Heart right ventricle (tissue), 16 donors: ENCODE data around the gene SIGLEC7. TPM values are rescaled to one million over a fixed set of nuclear protein-coding genes. Genes with fewer than 3 reads are reported as not detected.
A peak's percentile ranks its signal among the peaks of the same experiment; 100 is the strongest.

Experiments used
- ATAC-seq, 8 donors: fragments of 200-7000 bp; cut with Tn5 transposase; one replicate each; pipeline ENCODE4 v1.9.1; 2020; ENCODE audit warnings: mild to moderate bottlenecking in 8 of 8, moderate library complexity in 8 of 8, moderate number of reproducible peaks in 1 of 8
- DNase-seq, 2 donors: peaks; one replicate each; pipeline ENCODE4 v3.0.0-alpha.2; 2020
- H3K27ac ChIP-seq, 10 donors: fragments of 200-600 bp; sonication (generic) in 2 of 10; one replicate each; pipeline versions ENCODE4 v1.5.0 to v1.8.0; 2020 to 2022; ENCODE audit warnings: mild to moderate bottlenecking in 3 of 10
- H3K27me3 ChIP-seq, 7 donors: fragments of 200-600 bp; one replicate each; pipeline ENCODE4 v1.8.0; 2021 to 2022; ENCODE audit warnings: mild to moderate bottlenecking in 2 of 7
- H3K36me3 ChIP-seq, 9 donors: fragments of 200-600 bp; sonication (generic) in 1 of 9; one replicate each; pipeline versions ENCODE4 v1.5.0 to v1.8.0; 2020 to 2022; ENCODE audit warnings: mild to moderate bottlenecking in 2 of 9
- H3K4me1 ChIP-seq, 9 donors: fragments of 200-600 bp; sonication (generic) in 1 of 9; one replicate each; pipeline versions ENCODE4 v1.5.0 to v1.8.0; 2020 to 2022; ENCODE audit warnings: mild to moderate bottlenecking in 4 of 9
- H3K4me3 ChIP-seq, 10 donors: fragments of 200-600 bp; sonication (generic) in 2 of 10; one replicate each; pipeline versions ENCODE4 v1.5.0 to v1.8.0; 2020 to 2022; ENCODE audit warnings: mild to moderate bottlenecking in 7 of 10, moderate library complexity in 2 of 10
- H3K9me3 ChIP-seq, 11 donors: fragments of 200-600 bp in 10 of 11; sonication (generic) in 2 of 11; one replicate each; pipeline versions ENCODE4 v1.5.0 to v1.8.0; 2013 to 2022; ENCODE audit warnings: mild to moderate bottlenecking in 2 of 11, control low read depth in 1 of 11, moderate library complexity in 1 of 11
- WGBS, 2 donors: extraction: QIAGEN DNeasy Blood & Tissue Kit; methylation state at CpG; one replicate each; pipeline ENCODE4 v1.1.7; 2013; ENCODE audit warnings: inconsistent platforms in 1 of 2; 5-methylcytosine and 5-hydroxymethylcytosine counted together
- intact Hi-C, 10 donors: fragments of 100-400 bp; cut with DNase I; formaldehyde crosslinking; loops; one replicate each; pipeline versions ENCODE4 v1.11.1 to v1.14.2; 2022
- polyA plus RNA-seq, 2 donors: library from polyadenylated mRNA; stranded (reverse); fragments of 200-250 nt; gene quantifications; one replicate each; pipeline ENCODE4 v1.2.3, GENCODE V29; 2013
- total RNA-seq, 10 donors: library from RNA; stranded (reverse); fragmentation: NEBNext Ultra II Directional in 3 of 10; extraction: Animal tissue kit (Norgen Biotek cat#: 25700) in 3 of 10; gene quantifications; one replicate each; pipeline versions ENCODE4 v1.2.1 to v1.2.4, GENCODE V29; 2021 to 2023
- TF ChIP-seq, protein P1 (sequence below), 9 donors: fragments of 200-600 bp; sonication (generic) in 2 of 9; IDR thresholded peaks; one replicate each; pipeline versions ENCODE4 v1.5.0 to v1.8.0; 2021 to 2022; ENCODE audit warnings: antibody characterized with exemption in 9 of 9, mild to moderate bottlenecking in 5 of 9, moderate library complexity in 1 of 9
- donor health status: Arrhythmogenic right ventricular cardiomyopathy.
- donor health status: ischemic (EF 13 %, LVEDD 7.1; RV severe dilation, severe dysfunction).
- donor health status: healthy with polysubstance abuse.
- donor health status: DM: no; HTN: yes; CAD: no.
- donor health status: DM: no; HTN: no; CAD: no.
- donor health status: ischemic (EF 25% LVEDD 6.9; RV normal size, moderate dysfunction).
- donor health status: ischemic (EF 25% LVEDD 5.7; RV mildly dilated, moderate dysfunction).
- donor health status: healthy.
- donor health status: DM: yes; HTN: yes; CAD: no.
- donor health status: Ischemic cardiomyopathy.
- donor health status: ischemic (EF 35%, LVEDD 5.7; RV mildly dilated, moderate dysfunction).
- donor health status: nonischemic (EF 11% LVEDD 7.7; RV severe dilation, severe dysfunction).
- donor health status: DM: yes; HTN: yes; CAD: no.
- donor health status: PGD.
- donor health status: ischemic (EF 29% LVEDD 5.4; RV normal size, mild dysfunction).
- donor health status: nonischemic (EF 23%, LVEDD 6.1; RV moderate dilation, normal function).

Gene SIGLEC7
- total and polyA plus RNA-seq, 12 donors = 0.15 to 2.9 (median 0.65) TPM; not detected in 2

DNA sequence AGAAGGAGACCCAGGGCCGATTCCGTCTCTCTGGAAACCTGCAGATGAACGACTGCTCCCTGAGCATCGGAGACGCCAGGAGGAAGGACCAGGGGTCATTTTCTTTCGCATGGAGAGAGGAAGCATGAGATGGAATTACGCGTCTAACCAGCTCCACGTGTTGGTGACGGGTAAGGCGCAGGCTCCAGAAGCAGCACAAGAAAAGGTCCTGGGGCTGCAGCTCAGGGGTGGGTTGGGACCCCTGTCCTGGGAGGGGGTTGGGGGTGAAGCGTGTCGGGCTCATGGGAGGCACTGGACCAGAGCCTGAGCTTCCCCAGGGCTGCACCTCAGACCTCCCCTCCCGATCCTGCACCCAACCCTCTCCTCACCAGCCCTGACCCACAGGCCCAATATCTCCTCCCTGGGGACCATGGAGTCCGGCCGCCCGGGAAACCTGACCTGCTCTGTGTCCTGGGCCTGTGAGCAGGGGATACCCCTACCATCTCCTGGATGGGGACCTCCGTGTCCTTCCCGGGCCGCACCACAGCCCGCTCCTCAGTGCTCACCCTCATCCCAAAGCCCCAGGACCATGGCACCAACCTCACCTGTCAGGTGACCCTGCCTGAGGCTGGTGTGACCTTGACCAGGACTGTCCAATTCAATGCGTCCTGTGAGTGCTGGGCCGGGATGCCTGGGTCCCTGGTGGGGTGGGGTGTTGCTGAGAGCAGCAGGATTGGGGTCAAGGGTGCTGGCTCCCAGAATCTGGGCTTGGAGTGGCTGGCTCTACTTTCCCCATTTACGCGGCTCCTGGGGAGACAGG, 43.2 kb downstream of the SIGLEC7 start:
- ATAC-seq (no peak), DNase-seq (no peak)
- H3K27me3 ChIP-seq = peaks cover 0 to 45% (median 36%) of the 10 kb centered on the region in 7 donors
- H3K4me1 ChIP-seq = peaks cover 0 to 4% (median 0%) of the 10 kb centered on the region in 9 donors
- no peaks in the 10 kb centered on the region for H3K9me3 ChIP-seq
- WGBS, 2 donors = 82 to 83% methylated on average over 25 of the region's 25 CpGs
- H3K4me3 ChIP-seq = no peak overlapping the region
- intact Hi-C loops = no loop called here
- H3K36me3 ChIP-seq = no peaks in the 10 kb centered on the region
- TF ChIP-seq, protein P1, sequence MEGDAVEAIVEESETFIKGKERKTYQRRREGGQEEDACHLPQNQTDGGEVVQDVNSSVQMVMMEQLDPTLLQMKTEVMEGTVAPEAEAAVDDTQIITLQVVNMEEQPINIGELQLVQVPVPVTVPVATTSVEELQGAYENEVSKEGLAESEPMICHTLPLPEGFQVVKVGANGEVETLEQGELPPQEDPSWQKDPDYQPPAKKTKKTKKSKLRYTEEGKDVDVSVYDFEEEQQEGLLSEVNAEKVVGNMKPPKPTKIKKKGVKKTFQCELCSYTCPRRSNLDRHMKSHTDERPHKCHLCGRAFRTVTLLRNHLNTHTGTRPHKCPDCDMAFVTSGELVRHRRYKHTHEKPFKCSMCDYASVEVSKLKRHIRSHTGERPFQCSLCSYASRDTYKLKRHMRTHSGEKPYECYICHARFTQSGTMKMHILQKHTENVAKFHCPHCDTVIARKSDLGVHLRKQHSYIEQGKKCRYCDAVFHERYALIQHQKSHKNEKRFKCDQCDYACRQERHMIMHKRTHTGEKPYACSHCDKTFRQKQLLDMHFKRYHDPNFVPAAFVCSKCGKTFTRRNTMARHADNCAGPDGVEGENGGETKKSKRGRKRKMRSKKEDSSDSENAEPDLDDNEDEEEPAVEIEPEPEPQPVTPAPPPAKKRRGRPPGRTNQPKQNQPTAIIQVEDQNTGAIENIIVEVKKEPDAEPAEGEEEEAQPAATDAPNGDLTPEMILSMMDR (IDR thresholded peaks at IDR 0.05) = no peak
- no peak overlapping the region for H3K27ac ChIP-seq

DNA sequence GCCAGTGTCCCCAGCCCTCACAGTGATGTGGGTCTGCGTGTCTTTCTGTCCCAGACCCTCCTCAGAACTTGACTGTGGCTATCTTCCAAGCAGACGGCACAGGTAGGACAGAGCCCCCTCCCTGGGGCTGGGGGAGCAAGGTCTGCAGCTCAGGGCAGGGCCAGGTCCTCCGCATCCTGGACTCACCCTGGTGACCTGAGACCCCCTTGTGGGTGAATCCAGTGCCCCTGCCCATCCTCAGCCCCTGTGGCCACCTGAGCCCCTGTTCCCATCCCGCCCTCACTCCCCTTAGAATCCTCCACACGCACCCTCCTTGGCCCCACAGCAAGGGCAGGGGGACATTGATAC, 43.7 kb downstream of the SIGLEC7 start:
- DNase-seq (no peak), ATAC-seq (peak in 1 of 8 donors; percentile 22)
- intact Hi-C loops = no loop called here
- Histone ChIP-seq H3K9me3 (no peaks in the 10 kb centered on the region), H3K27ac (no peak overlapping the region), H3K36me3 (no peaks in the 10 kb centered on the region), H3K4me1 (peaks cover 0 to 4% (median 0%) of the 10 kb centered on the region in 9 donors), H3K27me3 (peaks cover 0 to 45% (median 36%) of the 10 kb centered on the region in 7 donors), H3K4me3 (no peak overlapping the region)
- TF ChIP-seq, protein P1 (IDR thresholded peaks at IDR 0.05) = no peak
- 80 to 83% methylated on average over 5 of the region's 5 CpGs for WGBS, 2 donors

DNA sequence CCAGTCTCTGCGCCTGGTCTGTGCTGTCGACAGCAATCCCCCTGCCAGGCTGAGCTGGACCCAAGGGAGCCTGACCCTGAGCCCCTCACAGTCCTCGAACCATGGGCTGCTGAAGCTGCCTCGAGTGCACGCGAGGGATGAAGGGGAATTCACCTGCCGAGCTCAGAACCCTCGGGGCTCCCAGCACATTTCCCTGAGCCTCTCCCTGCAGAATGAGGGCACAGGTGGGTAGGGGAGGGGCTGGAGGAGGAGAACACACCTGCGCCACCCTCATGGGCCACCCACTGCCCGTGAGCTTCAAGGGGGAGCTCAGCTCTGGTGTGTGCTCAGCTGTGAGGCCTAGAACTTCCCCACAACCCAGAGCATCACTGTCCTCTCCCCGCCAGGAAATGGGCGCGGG, 44.2 kb downstream of the SIGLEC7 start:
- no peak for ATAC-seq
- intact Hi-C loops = no loop called here
- WGBS, 2 donors = 69% methylated on average over 13 of the region's 13 CpGs
- Histone ChIP-seq H3K27me3 (peaks cover 0 to 43% (median 36%) of the 10 kb centered on the region in 7 donors), H3K4me3 (no peak overlapping the region), H3K36me3 (no peaks in the 10 kb centered on the region), H3K9me3 (no peaks in the 10 kb centered on the region), H3K27ac (no peak overlapping the region), H3K4me1 (peaks cover 0 to 4% (median 0%) of the 10 kb centered on the region in 9 donors)
- TF ChIP-seq, protein P1 (IDR thresholded peaks at IDR 0.05) = no peak
- no peak for DNase-seq

DNA sequence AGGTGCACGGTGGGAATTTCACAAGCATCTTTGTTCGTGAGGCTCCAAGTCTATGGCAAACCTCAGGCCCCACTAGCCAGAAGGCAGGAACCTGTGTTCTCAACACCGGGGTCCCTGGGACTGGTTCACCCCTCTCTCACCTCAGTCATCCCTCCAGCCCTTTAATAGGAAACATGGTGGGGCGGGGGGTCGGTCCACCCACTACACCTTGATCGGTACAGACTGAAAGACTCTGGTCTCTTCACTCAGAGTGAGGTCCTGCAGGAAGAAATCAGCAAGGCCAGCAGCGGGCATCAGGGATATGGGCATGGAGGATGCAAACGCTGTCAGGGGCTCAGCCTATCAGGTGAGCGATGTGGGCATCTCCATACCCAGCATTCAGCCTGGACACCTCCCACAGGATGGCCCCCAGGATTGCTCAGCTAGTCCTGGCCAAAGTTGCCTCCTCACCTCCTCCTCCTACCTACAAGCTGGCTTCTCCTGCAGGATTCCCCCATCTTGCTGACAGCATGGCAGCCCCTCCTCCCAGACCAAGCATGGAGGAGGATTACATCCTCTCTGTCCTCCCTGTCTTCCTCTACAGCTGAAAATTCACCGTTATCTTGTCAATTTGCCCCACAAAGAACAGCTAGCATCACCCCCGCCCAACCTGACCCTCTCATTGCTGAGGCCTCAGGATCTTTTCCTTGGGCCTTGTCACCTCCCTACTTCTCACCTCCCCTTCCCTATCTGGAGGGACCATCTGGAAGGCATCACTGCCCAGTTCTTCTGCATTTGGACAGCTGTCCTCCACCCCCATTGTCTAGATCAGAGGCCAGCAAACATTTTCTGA, 45.5 kb downstream of the SIGLEC7 start:
- TF ChIP-seq, protein P1 (IDR thresholded peaks at IDR 0.05) = no peak
- no peak for DNase-seq
- Histone ChIP-seq H3K9me3 (no peaks in the 10 kb centered on the region), H3K4me1 (peaks cover 0 to 4% (median 0%) of the 10 kb centered on the region in 9 donors), H3K27ac (no peak overlapping the region), H3K36me3 (no peaks in the 10 kb centered on the region), H3K4me3 (no peak overlapping the region), H3K27me3 (peaks cover 0 to 35% (median 31%) of the 10 kb centered on the region in 7 donors)
- no peak for ATAC-seq
- intact Hi-C loops = no loop called here
- 83 to 86% methylated on average over 11 of the region's 11 CpGs for WGBS, 2 donors
